ENCODE results near the gene CDCA7L.

The CDCA7L gene

DNA sequence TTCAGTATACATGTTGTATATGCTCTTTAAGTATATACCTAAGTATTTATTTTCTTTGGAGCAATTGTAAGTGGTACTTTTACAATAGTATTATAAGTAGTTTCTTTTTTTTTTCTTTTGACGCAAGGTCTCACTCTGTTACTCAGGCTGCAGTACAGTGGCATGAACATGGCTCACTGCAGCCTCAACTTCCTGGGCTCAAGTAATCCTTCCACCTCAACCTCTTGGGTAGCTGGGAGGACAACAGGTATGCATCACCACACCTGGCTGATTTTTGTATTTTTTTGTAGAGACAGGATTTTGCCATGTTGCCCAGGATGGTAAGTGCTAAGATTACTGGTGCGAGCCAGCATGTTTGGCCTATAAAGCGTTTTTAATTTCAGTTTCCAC, 13.7 kb upstream of the CDCA7L start:
- no peaks in the 10 kb centered on the region for H3K36me3 Mint-ChIP-seq (ENCODE audit: low read depth)
- no peak overlapping the region for H3K27ac Mint-ChIP-seq
- no peak overlapping the region for H3K4me3 Mint-ChIP-seq
- H3K4me1 Mint-ChIP-seq (ENCODE audit: low read depth), result no peaks in the 10 kb centered on the region
- DNase-seq (ENCODE audit: low spot score), result no peak
- H3K27me3 Mint-ChIP-seq (ENCODE audit: low read depth), result peaks cover 10% of the 10 kb centered on the region
- H3K9me3 Mint-ChIP-seq, result no peaks in the 10 kb centered on the region

DNA sequence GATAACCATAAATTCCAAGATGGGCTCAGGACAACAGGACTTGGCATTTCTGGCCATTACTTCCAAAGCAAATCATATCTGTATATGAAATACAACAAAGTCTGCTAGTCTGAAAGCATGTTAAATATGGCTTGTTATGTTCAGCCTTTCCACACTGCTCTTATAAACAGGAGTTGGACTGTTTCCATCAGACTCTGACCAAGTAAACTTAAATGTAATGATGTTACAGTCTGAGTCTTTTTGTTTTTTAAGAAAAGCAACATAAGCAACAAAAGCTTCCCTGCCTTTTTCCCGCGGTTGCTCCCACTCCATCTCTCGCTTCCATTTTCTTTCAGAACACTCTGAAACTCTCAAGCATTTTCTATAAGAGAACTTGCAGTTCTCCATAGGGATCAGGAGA, 8.1 kb upstream of the CDCA7L start:
- Mint-ChIP-seq H3K9me3 (no peaks in the 10 kb centered on the region), H3K36me3 (ENCODE audit: low read depth) (no peaks in the 10 kb centered on the region), H3K4me1 (ENCODE audit: low read depth) (peaks cover 6% of the 10 kb centered on the region), H3K27ac (no peak overlapping the region), H3K4me3 (no peak overlapping the region), H3K27me3 (ENCODE audit: low read depth) (peaks cover 21% of the 10 kb centered on the region)
- DNase-seq (ENCODE audit: low spot score), result no peak

DNA sequence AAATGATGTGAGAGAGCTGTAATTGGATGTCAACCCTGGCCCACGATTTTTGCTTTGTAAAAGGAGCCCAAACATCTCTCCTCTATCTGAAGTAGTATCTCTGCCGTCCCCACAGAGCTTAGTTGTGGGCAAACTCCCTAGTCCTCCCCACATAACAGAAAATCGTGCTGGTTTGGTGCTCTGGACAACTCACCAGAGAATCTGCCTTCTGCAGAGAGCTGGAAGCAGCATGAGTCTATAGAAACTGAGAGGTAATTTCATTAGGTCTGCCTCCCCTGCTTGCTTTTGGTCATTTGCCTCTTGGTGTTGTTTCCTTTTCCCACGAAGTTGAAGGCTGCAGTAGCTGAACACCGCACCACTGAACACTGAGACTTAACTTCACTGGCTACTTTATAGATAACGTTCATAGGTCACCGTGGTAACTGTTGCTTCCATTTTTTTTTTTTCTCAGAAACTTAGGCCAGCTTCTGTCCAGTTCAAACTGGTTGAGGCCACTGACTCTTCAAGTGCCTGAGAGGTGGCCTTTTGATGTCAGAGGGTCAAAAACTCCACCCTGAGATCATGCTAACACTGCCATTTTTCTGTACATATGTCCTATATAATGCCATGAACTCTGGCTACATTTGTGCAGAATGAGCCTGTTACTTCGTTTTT, 3.3 kb upstream of the CDCA7L start:
- Mint-ChIP-seq H3K27ac (no peak overlapping the region), H3K9me3 (no peaks in the 10 kb centered on the region), H3K27me3 (ENCODE audit: low read depth) (peaks cover 22% of the 10 kb centered on the region), H3K4me1 (ENCODE audit: low read depth) (peaks cover 36% of the 10 kb centered on the region), H3K4me3 (peak overlapping the region; percentile 9), H3K36me3 (ENCODE audit: low read depth) (peaks cover 3% of the 10 kb centered on the region)
- no peak for DNase-seq (ENCODE audit: low spot score)

DNA sequence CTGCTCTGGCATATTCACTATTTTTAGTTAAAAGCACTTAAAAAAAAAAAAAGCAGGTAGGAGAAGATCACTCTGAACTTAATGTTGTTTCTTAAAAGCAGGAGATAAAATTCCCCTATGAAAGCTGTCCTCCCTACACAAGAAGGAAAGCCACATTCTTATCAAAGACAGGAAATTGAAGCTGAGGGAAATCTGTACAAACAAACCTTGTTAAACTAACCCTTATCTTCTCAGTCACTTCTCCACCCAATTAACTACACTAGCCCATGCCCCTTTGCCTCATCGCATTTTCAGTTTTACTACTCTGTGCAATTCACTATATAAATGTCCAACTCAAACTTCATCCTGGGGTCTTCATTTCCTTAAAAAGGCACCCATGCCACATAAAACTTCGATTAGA, 2.7 kb upstream of the CDCA7L start:
- Mint-ChIP-seq H3K4me3 (peak overlapping the region; percentile 21), H3K4me1 (ENCODE audit: low read depth) (peaks cover 37% of the 10 kb centered on the region)
- DNase-seq (ENCODE audit: low spot score), result no peak

GRCh38 chr7:21947946-21948345, 2.2 kb upstream of the CDCA7L start:
- DNase-seq (ENCODE audit: low spot score), result no peak
- Mint-ChIP-seq H3K27me3 (ENCODE audit: low read depth) (peaks cover 19% of the 10 kb centered on the region), H3K9me3 (no peaks in the 10 kb centered on the region), H3K4me1 (ENCODE audit: low read depth) (peaks cover 41% of the 10 kb centered on the region), H3K4me3 (peak overlapping the region; percentile 21), H3K36me3 (ENCODE audit: low read depth) (peaks cover 9% of the 10 kb centered on the region), H3K27ac (no peak overlapping the region)

More for the DNA sequence above, 2.7 kb upstream of the CDCA7L start:
- Mint-ChIP-seq H3K36me3 (ENCODE audit: low read depth) (peaks cover 5% of the 10 kb centered on the region), H3K27me3 (ENCODE audit: low read depth) (peaks cover 20% of the 10 kb centered on the region), H3K27ac (no peak overlapping the region), H3K9me3 (no peaks in the 10 kb centered on the region)

DNA sequence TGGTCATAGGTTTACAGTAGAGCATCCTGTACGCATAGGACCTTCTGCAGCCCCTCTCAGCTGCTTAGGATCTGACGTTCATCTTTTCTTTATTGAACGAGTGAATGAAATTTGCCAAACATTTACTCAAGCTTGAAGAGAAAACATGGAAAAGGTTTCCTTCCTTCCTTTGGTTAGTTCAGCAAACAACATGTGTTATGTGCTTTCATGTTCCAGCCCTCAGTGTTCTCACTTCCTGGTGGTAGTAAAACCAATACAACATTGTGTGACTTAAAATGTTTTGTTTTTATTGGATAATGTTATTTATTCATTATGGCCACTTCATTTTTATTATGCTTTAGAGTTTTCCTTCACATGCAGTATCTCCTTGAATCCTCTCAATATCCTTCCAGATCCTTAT, 1.4 kb upstream of the CDCA7L start:
- peaks cover 49% of the 10 kb centered on the region for H3K4me1 Mint-ChIP-seq (ENCODE audit: low read depth)
- no peak overlapping the region for H3K27ac Mint-ChIP-seq
- H3K9me3 Mint-ChIP-seq, result no peaks in the 10 kb centered on the region
- no peak for DNase-seq (ENCODE audit: low spot score)
- H3K27me3 Mint-ChIP-seq (ENCODE audit: low read depth), result peaks cover 18% of the 10 kb centered on the region
- H3K4me3 Mint-ChIP-seq, result peak overlapping the region; percentile 16
- peaks cover 11% of the 10 kb centered on the region for H3K36me3 Mint-ChIP-seq (ENCODE audit: low read depth)

GRCh38 chr7:21946222-21946709, 567 bp upstream of the CDCA7L start:
- peaks cover 15% of the 10 kb centered on the region for H3K27me3 Mint-ChIP-seq (ENCODE audit: low read depth)
- H3K4me1 Mint-ChIP-seq (ENCODE audit: low read depth), result peaks cover 55% of the 10 kb centered on the region
- H3K4me3 Mint-ChIP-seq, result peak overlapping the region; percentile 92
- no peak for DNase-seq (ENCODE audit: low spot score)
- H3K27ac Mint-ChIP-seq, result peak overlapping the region; percentile 85
- H3K9me3 Mint-ChIP-seq, result no peaks in the 10 kb centered on the region
- peaks cover 11% of the 10 kb centered on the region for H3K36me3 Mint-ChIP-seq (ENCODE audit: low read depth)

DNA sequence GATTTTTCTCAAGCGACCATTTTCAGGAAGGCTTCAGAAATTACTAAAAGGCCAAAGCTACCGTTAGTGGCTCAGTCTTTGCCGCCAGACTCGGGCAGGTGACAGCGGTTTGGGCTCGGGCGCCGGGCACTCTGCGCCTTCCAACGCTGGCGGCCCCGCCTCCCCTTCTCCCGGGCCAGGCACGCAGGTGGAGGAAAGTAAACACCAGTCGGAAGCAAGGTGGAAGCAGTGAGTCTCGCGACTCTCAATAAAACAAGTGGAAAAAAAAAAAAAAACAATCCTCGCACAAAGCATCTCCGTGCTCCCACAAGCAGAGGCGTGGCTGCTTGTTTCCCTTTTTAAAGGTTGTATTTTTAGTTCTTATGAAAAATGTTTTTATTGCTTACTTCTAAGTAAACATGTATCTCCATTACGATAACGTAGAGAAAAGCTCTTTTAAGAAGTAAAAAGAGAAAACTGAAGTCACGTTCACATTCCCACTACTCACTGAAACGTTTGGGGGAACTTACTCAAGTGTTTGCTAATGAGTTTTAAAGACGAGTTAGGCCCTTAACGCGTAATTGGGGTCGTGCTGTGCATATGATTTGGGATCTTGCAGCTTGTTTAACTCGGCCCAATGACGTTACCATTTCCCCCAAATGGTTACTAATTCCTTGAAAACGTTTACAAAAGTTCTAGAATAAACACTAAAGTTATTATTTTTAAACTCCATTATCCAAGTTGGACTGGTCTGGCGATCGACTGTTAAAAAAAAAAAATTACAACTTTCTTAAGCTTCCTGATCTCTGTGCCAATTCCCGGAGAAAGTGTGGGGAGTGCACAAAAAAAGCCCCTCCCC, 864 bp downstream of the CDCA7L start:
- peaks cover 67% of the 10 kb centered on the region for H3K4me1 Mint-ChIP-seq (ENCODE audit: low read depth)
- peak; percentile 39 for DNase-seq (ENCODE audit: low spot score)

DNA sequence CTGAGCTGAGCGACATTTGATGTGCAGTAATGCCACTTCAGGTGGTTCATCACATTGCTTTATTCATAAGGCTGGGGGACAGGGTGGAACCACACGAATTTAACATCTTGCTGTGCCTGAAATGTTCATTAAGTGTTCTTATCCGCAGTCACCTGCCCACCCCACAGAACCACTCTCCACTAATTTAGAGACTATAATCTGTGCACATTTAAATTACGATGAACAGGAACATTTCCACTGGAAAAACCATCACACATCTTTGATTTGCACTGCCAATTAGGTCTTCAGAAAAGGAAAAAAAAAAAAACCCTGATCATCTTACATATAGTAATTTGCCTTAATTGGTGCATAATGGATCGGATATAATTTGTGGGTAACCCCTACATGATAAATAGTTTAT, 2.3 kb downstream of the CDCA7L start:
- H3K27me3 Mint-ChIP-seq (ENCODE audit: low read depth), result peaks cover 4% of the 10 kb centered on the region
- no peak overlapping the region for H3K27ac Mint-ChIP-seq
- peak overlapping the region; percentile 58 for H3K4me3 Mint-ChIP-seq
- no peaks in the 10 kb centered on the region for H3K9me3 Mint-ChIP-seq
- H3K36me3 Mint-ChIP-seq (ENCODE audit: low read depth), result peaks cover 20% of the 10 kb centered on the region
- peaks cover 69% of the 10 kb centered on the region for H3K4me1 Mint-ChIP-seq (ENCODE audit: low read depth)
- DNase-seq (ENCODE audit: low spot score), result no peak

More for the DNA sequence above, 864 bp downstream of the CDCA7L start:
- H3K36me3 Mint-ChIP-seq (ENCODE audit: low read depth), result peaks cover 14% of the 10 kb centered on the region
- peaks cover 10% of the 10 kb centered on the region for H3K27me3 Mint-ChIP-seq (ENCODE audit: low read depth)
- H3K4me3 Mint-ChIP-seq, result peak overlapping the region; percentile 92
- H3K27ac Mint-ChIP-seq, result peak overlapping the region; percentile 85
- H3K9me3 Mint-ChIP-seq, result no peaks in the 10 kb centered on the region

DNA sequence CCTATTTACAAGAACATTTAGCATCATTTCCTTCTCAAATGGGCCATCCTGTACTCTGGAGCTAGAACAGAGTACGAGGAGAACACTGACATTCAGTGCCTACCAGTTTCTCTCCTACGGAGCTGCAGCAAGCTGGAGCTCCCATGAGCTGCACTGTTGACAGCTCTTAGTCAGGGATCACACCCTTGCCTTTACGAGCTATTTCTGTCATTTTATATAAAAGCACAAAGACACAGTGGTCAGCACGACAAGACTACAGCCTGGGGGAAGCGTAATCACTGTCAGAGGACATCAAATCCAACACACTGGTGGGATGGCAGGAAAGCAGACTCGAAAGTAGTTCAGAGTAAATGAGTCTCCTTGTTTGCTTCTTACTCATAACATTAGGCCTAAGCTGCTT, 2.7 kb downstream of the CDCA7L start:
- no peak for DNase-seq (ENCODE audit: low spot score)
- peak overlapping the region; percentile 58 for H3K4me3 Mint-ChIP-seq
- peaks cover 68% of the 10 kb centered on the region for H3K4me1 Mint-ChIP-seq (ENCODE audit: low read depth)

GRCh38 chr7:21941611-21942141, 4.0 kb downstream of the CDCA7L start:
- Mint-ChIP-seq H3K4me1 (ENCODE audit: low read depth) (peaks cover 56% of the 10 kb centered on the region), H3K36me3 (ENCODE audit: low read depth) (peaks cover 34% of the 10 kb centered on the region), H3K4me3 (peak overlapping the region; percentile 41), H3K27ac (no peak overlapping the region), H3K27me3 (ENCODE audit: low read depth) (peaks cover under 1% of the 10 kb centered on the region), H3K9me3 (peaks cover 4% of the 10 kb centered on the region)
- DNase-seq (ENCODE audit: low spot score), result no peak

More for the DNA sequence above, 2.7 kb downstream of the CDCA7L start:
- Mint-ChIP-seq H3K9me3 (no peaks in the 10 kb centered on the region), H3K27ac (no peak overlapping the region), H3K27me3 (ENCODE audit: low read depth) (peaks cover 4% of the 10 kb centered on the region), H3K36me3 (ENCODE audit: low read depth) (peaks cover 24% of the 10 kb centered on the region)

DNA sequence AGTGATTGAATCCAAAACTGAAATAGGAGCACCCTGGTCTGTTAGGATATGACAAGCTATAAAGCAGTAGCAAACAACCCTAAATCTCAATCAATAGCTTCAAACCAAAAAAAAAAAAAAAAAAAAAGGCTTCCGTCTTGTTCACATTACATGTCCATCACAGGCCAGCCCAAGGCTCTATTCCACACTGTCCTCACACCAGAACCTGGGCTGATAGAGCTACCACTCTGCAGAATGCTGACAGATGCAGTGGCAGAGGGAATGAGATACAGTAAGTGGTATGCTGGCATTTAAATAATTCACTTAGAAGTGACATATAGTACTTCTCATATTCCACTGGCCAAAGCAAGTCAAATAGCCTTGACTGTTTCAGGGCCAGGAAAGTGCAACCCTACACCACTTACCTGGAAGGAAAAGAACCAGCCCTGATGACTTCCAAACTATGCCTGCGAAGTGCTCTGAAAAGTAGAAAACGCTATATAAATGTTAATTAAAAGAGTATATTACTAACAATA, 5.8 kb downstream of the CDCA7L start:
- no peaks in the 10 kb centered on the region for H3K27me3 Mint-ChIP-seq (ENCODE audit: low read depth)
- H3K27ac Mint-ChIP-seq, result peak overlapping the region; percentile 66
- peak overlapping the region; percentile 30 for H3K4me3 Mint-ChIP-seq
- peaks cover 16% of the 10 kb centered on the region for H3K9me3 Mint-ChIP-seq
- H3K36me3 Mint-ChIP-seq (ENCODE audit: low read depth), result peaks cover 45% of the 10 kb centered on the region
- H3K4me1 Mint-ChIP-seq (ENCODE audit: low read depth), result peaks cover 53% of the 10 kb centered on the region
- DNase-seq (ENCODE audit: low spot score), result no peak

DNA sequence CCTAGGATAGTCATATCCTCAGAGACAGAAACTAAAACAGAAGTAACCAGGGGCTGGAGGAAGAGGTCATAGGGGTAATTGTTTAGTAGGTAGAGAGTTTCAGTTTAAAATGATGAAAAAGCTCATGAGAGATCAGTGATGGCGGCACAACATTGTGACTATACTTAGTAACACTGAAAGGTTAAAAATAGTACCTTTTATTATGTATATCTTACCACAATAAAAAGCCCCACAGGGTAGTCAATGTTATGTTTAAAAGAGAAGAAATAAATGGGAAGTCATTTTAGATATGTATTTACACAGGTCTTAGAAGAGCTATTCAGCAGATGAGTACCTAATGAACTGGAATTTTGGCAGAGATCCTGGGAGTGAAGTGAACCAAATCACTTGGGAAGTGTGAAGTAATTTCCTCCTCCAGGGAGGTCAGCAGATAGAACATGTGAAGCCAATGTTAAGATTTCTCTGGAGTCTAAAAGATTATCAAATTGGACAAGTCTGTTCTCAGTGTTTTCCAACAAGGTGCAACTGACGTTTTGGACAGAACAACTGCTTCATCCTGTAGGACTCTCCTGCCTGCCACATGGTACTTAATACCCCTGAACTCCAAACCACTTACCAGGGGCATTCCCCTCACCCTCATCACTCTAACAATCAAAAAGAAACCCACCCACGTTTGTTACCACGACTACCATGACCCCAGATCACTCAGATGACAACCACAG, 6.4 kb downstream of the CDCA7L start:
- Mint-ChIP-seq H3K27ac (peak overlapping the region; percentile 66), H3K4me1 (ENCODE audit: low read depth) (peaks cover 53% of the 10 kb centered on the region)

More for the DNA sequence above, 6.4 kb downstream of the CDCA7L start:
- peak; percentile 84 for DNase-seq (ENCODE audit: low spot score)
- peaks cover 49% of the 10 kb centered on the region for H3K36me3 Mint-ChIP-seq (ENCODE audit: low read depth)
- peak overlapping the region; percentile 30 for H3K4me3 Mint-ChIP-seq
- H3K9me3 Mint-ChIP-seq, result peaks cover 23% of the 10 kb centered on the region
- no peaks in the 10 kb centered on the region for H3K27me3 Mint-ChIP-seq (ENCODE audit: low read depth)
